Measurements from ENCODE around the gene HAND1. TPM values are rescaled to one million over a fixed set of nuclear protein-coding genes. Genes with fewer than 3 reads are reported as not detected.
A peak's percentile ranks its signal among the peaks of the same experiment; 100 is the strongest.

HAND1 gene
- total and polyA plus RNA-seq, 2 experiments from 2014 or later: not detected

GRCh38 chr5:154486427-154486866 lies 8.4 kb upstream of the HAND1 start:
- no peak for TF ChIP-seq STAT1 (IDR thresholded peaks at IDR 0.05; ENCODE audit: unreplicated experiment)
- TF ChIP-seq EZH2 (IDR thresholded peaks at IDR 0.05; ENCODE audit: low read depth, unreplicated experiment): peak; percentile 64
- no peak for TF ChIP-seq POLR2AphosphoS5 (IDR thresholded peaks at IDR 0.05; ENCODE audit: low read depth)
- no peak for TF ChIP-seq NANOG (IDR thresholded peaks at IDR 0.05; ENCODE audit: borderline replicate concordance)
- Mint-ChIP-seq H3K27me3 (ENCODE audit: insufficient read depth, low read depth, poor library complexity) (peaks cover 67% of the 10 kb centered on the region), H3K9me3 (no peaks in the 10 kb centered on the region), H3K36me3 (ENCODE audit: low read depth) (no peaks in the 10 kb centered on the region), H3K27ac (no peak overlapping the region), H3K4me1 (peaks cover 47% of the 10 kb centered on the region), H3K4me3 (no peak overlapping the region)
- no peak overlapping the region for H2AFZ ChIP-seq
- H3K4me3 ChIP-seq: peak overlapping the region; percentile 5; the same call in 1 of the 2 replicates
- H4K20me1 ChIP-seq (replicated peaks; ENCODE audit: insufficient read depth): peaks cover 22% of the 10 kb centered on the region
- no peak overlapping the region for H3K27ac ChIP-seq (ENCODE audit: low read depth)
- no peaks in the 10 kb centered on the region for H3K36me3 ChIP-seq (ENCODE audit: insufficient read depth)
- no peaks in the 10 kb centered on the region for H3K9me2 ChIP-seq (ENCODE audit: insufficient read depth)
- H3F3A ChIP-seq (replicated peaks; ENCODE audit: low read depth): peaks cover 34% of the 10 kb centered on the region
- peak overlapping the region; percentile 68 for H3K4me2 ChIP-seq
- peak; percentile 12; the same call in 2 of the 3 replicates for ATAC-seq
- H3K4me1 ChIP-seq (ENCODE audit: insufficient read depth): peaks cover 54% of the 10 kb centered on the region
- DNase-seq (ENCODE audit: low spot score): peak; percentile 62
- peaks cover 90% of the 10 kb centered on the region for H3K27me3 ChIP-seq (ENCODE audit: insufficient read depth)
- H3K79me2 ChIP-seq (replicated peaks; ENCODE audit: insufficient read depth): no peaks in the 10 kb centered on the region

- H3K4me3 Mint-ChIP-seq: no peak overlapping the region; the same call in 2 of the 3 replicates
- no peaks in the 10 kb centered on the region for H3K9me3 Mint-ChIP-seq
- no peak for ATAC-seq
- no peaks in the 10 kb centered on the region for H3K36me3 Mint-ChIP-seq (ENCODE audit: low read depth)
- H3K4me1 ChIP-seq (ENCODE audit: insufficient read depth): peaks cover 59% of the 10 kb centered on the region
- peak overlapping the region; percentile 68 for H3K4me2 ChIP-seq
- no peaks in the 10 kb centered on the region for H3K36me3 ChIP-seq (ENCODE audit: insufficient read depth)
- no peak overlapping the region for H3K27ac Mint-ChIP-seq
- H3K9me2 ChIP-seq (ENCODE audit: insufficient read depth): no peaks in the 10 kb centered on the region
- peaks cover 27% of the 10 kb centered on the region for H4K20me1 ChIP-seq (replicated peaks; ENCODE audit: insufficient read depth)
- peaks cover 36% of the 10 kb centered on the region for H3F3A ChIP-seq (replicated peaks; ENCODE audit: low read depth)
- no peak for DNase-seq (ENCODE audit: low spot score)
- H3K27me3 Mint-ChIP-seq (ENCODE audit: insufficient read depth, low read depth, poor library complexity): peaks cover 72% of the 10 kb centered on the region
- no peak for TF ChIP-seq REST (IDR thresholded peaks at IDR 0.05; ENCODE audit: unreplicated experiment)
- TF ChIP-seq ZNF331 (CRISPR knock-in tag; IDR thresholded peaks at IDR 0.05; ENCODE audit: low read depth): no peak
- no peak for TF ChIP-seq ETS1 (IDR thresholded peaks at IDR 0.05)
- TF ChIP-seq CREB1 (CRISPR knock-in tag; IDR thresholded peaks at IDR 0.05; ENCODE audit: low read depth): no peak
- no peak for TF ChIP-seq STAT1 (IDR thresholded peaks at IDR 0.05; ENCODE audit: unreplicated experiment)
- no peak overlapping the region for H3K27ac ChIP-seq (ENCODE audit: low read depth)
- peaks cover 95% of the 10 kb centered on the region for H3K27me3 ChIP-seq (ENCODE audit: insufficient read depth)
- H3K4me1 Mint-ChIP-seq: peaks cover 49% of the 10 kb centered on the region
- H3K4me3 ChIP-seq: peak overlapping the region; percentile 50; the same call in 1 of the 2 replicates
- H3K79me2 ChIP-seq (replicated peaks; ENCODE audit: insufficient read depth): no peaks in the 10 kb centered on the region
- no peak overlapping the region for H2AFZ ChIP-seq
Observed at GRCh38 chr5:154485850-154486426, 7.9 kb upstream of the HAND1 start.
